EL (cell line): Measurements from ENCODE around the gene SPATA33.
"Not testable (repeated sequence)": the region's sequence is repeated elsewhere in the genome, so short reads cannot be mapped to it uniquely, and the experiment has no call there.

ENCODE experiments used
- DNase-seq: peaks from one replicate; pipeline ENCODE4 v3.0.0-alpha.2; 2016

SPATA33 gene

DNA sequence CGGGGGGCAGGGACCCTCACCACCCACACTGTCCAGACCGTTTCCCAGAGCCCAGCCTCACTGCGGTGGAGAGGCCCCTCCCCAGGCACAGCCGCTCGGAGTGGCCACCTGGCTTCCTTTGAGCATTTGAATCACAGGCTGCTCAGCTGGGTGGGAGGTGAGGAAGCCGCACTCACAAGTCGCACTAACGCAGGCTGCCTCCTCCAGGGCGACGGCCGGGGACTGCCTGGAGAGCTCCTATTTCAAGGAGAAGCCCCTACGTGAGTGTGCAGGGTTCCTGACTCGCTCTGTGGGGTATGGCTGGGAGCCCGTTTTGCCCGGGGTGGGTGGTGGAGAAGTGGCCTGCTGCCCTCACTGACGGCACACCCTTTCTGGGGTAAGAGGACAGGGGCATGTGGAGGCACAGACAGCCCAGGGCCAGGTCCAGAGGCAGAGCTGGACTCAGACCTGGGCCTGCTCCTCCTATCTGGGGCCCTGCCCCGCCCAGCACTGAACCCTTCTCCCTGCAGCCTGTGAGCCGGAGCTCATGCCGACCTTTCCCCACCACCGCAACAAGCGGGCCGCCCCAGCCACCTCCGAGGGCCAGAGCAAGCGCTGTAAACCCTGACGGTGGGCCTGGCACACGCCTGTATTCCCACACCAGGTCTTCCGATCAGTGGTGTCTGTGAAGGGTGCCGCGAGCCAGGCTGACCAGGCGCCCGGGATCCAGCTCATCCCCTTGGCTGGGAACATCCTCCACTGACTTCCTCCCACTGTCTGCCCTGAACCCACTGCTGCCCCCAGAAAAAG lies 37.6 kb downstream of the SPATA33 start:
- no peak for DNase-seq

GRCh38 chr16:89695875-89696669 lies 38.4 kb downstream of the SPATA33 start:
- DNase-seq, result no peak

- no peak for DNase-seq
These were observed 39.1 kb downstream of the SPATA33 start for GRCh38 chr16:89696670-89697128.

- DNase-seq, result no peak
These were observed 39.6 kb downstream of the SPATA33 start for GRCh38 chr16:89697161-89697615.

GRCh38 chr16:89697616-89698331 lies 40.1 kb downstream of the SPATA33 start:
- DNase-seq, result no peak

- DNase-seq, result not testable (repeated sequence)
These were observed 41.1 kb downstream of the SPATA33 start for GRCh38 chr16:89698717-89699116.

GRCh38 chr16:89699629-89700099 lies 42.0 kb downstream of the SPATA33 start:
- DNase-seq, result not testable (repeated sequence)

GRCh38 chr16:89700100-89700648 lies 42.5 kb downstream of the SPATA33 start:
- peak; percentile 98 for DNase-seq

DNA sequence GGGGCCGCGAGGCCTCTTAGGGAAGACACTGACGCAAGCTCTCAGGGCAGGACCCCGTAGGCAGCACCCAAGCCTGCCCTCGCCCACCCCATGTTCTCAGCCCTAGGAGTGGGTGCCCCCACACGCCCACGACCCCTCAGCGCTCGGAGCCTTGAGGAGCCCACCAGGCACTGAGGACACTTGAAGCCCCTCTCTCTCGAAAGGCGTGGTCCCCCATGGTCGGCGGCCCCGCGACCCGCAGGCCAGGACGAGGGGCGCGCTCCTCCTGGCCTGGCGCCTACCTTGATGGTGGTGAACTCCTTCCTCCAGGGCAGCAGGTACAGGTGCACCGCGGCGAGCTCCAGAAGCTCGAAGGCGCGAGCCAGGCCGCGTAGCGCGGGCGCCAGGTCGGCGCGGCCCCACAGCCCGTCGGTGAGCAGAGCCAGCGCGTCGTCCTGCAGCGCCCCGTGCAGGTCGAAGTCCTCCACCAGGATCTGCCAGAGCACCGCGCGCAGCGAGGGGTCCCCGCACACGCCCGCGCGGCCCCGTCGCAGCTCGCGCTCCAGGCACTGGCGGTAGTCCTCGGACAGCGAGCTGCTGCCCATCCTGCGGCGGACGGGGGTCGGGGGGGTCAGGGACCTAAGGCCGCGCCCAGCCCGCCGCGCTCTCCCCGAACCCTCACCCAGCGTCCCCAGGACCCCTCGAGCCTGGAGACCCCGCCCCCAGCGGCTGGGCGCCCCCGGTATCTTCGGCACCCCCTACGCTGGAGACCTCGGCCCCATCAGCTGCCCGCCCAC lies 43.2 kb downstream of the SPATA33 start:
- peak; percentile 50 for DNase-seq

- DNase-seq, result peak; percentile 90
These were observed 44.1 kb downstream of the SPATA33 start, which contains the start of gene SPATA2L for GRCh38 chr16:89701425-89702406. Gene SPATA2L, minus strand, starts transcription at chr16:89701705. Its CDS starts 473 bp downstream, at chr16:89701232.

DNA sequence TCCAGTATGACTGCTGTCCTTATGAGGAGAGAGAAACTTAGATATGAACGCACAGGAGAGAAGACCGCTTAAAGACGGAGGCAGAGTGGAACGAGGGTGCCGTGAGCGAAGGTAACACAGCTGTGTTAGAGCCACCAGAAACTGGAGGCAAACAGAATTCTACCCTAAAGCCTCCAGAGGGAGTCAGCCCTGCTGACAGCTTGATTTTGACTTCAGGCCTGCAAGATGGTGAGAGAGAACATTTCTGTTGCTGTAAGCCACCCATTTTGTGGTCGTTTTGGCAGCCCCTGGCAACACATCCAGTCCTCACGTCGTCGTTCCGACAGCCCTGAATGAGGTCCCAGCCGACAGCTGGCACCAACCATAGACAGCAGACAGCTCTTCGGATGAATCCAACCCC lies 46.6 kb downstream of the SPATA33 start:
- DNase-seq, result no peak

DNA sequence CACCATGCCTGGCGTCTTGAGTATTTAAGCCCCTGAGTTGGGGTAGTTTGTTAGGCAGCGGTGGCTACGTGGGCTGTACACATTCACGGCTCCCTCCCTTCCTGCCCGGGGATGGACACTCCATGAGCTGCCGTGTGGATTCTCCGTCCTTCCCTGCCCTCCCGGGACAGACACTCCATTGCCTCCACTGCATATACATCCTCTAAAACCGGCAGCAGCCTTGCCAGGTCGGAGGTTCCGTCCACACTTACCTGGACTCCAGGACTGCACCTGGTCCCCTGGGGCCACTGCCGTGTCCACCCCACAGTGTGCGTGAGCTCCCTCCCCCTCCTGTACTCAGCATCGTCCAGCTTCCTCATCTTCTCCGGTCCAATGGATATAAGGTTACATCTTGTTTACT lies 47.4 kb downstream of the SPATA33 start:
- no peak for DNase-seq

DNA sequence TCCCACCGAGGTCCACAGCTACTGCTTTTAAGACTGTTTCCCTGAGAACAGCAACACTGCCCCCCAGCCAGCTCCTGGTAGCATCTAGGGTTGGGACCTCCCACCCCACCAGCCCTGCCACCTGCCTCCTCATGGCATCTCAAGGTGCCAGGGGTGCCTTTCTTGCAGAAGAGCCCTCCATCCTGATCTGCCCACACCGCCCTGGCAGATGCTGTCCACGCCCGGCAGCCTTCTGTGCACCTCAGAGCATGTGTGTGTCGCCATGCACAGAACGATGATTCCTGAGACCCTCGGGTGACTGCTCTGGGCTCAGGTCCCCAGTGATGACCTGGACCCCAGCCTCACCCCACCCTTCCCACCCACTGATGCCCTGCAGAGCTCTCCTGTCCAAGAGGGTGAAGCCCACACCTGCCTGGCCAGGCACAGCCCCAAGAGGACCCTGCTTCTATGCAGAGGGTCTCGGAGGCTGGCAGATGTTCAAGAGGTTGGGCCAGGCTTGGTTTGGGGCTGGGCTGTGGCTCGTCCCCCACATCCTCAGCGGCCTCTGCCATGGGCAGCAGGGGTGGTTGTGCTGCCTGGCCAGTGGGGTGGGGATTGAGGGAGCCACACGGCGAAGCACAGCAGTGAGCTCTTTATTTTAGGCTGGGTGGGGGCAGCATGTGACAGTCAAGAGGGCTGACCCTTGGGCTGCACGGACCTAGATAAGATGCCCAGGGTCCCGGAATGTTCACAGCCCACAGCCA lies 49.1 kb downstream of the SPATA33 start:
- no peak for DNase-seq

GRCh38 chr16:89707695-89708094 lies 50.1 kb downstream of the SPATA33 start:
- no peak for DNase-seq

DNA sequence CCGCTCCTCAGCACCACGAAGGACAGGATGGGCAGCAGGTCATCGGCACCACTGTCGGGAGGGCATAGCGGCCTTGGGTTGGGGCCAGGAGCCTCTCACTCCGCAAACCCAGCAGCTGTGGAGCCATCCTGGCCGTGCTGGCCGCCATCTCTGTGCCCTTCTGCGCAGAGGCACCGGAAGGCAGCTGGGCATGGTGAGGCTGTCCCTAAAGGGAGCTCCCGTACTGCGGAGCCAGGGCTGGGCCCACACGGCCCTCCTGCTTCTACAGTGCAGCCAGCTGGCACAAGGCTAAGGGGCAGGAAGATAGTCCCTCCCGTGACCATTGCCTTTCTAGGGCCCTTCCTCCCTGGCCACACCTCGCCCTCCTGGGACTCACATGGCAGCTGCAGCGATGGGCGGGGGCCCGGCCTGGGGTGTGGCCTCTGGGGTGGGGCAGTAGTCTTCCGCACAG lies 50.9 kb downstream of the SPATA33 start:
- no peak for DNase-seq

DNA sequence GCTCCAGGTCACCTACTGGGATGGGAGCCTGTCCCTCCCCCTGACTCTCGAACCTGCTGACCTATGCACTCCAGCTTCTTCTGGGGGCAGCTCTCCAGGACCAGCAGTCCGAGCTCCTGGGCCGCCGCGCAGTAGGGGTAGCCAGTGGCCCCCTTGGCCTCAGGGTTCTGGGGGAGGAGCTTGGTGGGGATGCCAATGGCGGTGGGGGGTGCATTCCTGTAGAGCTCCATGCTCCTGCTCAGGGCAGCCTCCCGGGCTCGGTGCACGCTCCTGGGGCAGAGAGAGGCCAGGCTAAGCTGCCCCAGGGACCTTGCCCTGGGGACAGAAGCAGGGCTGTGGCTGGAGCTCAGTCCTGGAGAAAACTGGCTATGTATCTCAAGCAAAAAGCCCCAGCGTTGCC lies 51.5 kb downstream of the SPATA33 start:
- no peak for DNase-seq

- DNase-seq, result no peak
These were observed 52.2 kb downstream of the SPATA33 start for GRCh38 chr16:89709716-89710432.

DNA sequence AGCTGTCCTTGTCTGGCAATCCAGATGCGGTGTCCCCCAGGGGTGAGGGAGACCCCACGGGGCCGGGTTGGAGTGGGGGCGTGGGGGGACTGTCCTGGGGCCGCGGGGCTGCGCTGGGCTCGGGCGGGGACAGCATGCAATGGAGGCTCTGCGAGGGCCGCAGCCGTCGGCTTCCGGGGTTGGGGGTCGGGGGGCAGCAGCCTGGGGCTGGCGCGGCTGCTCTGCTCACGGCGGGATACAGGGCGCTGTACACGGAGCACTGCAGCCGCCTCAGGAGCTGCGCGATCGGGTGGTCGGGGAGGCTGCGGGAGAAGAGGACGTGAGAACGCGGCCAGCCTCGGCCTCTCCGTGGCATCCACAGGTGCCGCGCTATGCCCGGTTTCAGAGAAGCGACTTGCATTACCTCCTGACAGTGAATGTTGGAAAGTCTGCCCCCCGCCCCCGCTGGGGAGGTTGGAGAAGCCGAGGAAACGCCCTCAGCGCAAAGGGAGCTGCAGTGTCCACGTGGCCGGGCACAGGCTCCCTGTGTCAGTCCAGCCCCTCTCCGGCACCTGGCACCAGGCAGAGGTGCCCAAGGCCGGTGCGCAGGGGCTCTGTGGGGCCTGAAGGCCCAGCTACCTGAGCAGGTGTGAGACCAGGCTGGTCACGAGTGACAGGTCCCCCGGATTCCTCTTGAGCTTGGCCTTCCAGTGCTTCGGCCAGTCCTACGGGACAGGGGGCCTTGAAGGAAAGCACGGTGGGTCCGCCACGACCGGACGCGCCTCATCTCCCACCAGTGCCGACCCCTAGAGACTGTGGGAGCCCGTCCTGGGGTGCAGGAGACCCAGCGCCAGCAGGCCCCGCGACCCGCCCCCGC lies 53.3 kb downstream of the SPATA33 start:
- no peak for DNase-seq
